Hepatocyte (in vitro differentiated cells): ENCODE results near the gene KCNK13. TPM values are rescaled to one million over a fixed set of nuclear protein-coding genes. Genes with fewer than 3 reads are reported as not detected.

Experiments
- DNase-seq: peaks from one replicate; pipeline ENCODE4 v3.0.0-alpha.2; 2016; ENCODE audit warnings: low spot score
- H2AFZ ChIP-seq: fragments of 200-600 bp; sonication (generic); 2 replicates; pipeline ENCODE4 v1.6.0; 2016; ENCODE audit warnings: antibody characterized with exemption, mild to moderate bottlenecking
- H3K27ac ChIP-seq: fragments of 200-600 bp; sonication (generic); 2 replicates; pipeline ENCODE4 v1.5.1; 2016; ENCODE audit warnings: mild to moderate bottlenecking
- H3K27me3 ChIP-seq: fragments of 200-600 bp; sonication (generic); 2 replicates; pipeline ENCODE4 v1.6.1; 2016
- H3K36me3 ChIP-seq: fragments of 200-600 bp; sonication (generic); replicated peaks from 2 replicates; pipeline ENCODE4 v1.5.1; 2016; ENCODE audit warnings: low read depth; ENCODE audit not compliant: insufficient read depth
- H3K4me1 ChIP-seq: fragments of 200-600 bp; sonication (generic); 2 replicates; pipeline ENCODE4 v1.5.1; 2016; ENCODE audit warnings: mild to moderate bottlenecking, moderate library complexity; ENCODE audit not compliant: insufficient read depth
- H3K4me2 ChIP-seq: fragments of 200-600 bp; sonication (generic); 2 replicates; pipeline ENCODE4 v1.6.0; 2016
- H3K4me3 ChIP-seq: fragments of 200-600 bp; sonication (generic); 2 replicates; pipeline ENCODE4 v1.5.1; 2016; ENCODE audit warnings: mild to moderate bottlenecking
- H3K79me2 ChIP-seq: fragments of 200-600 bp; sonication (generic); 2 replicates; pipeline ENCODE4 v1.6.0; 2017; ENCODE audit warnings: mild to moderate bottlenecking
- H3K9me2 ChIP-seq: fragments of 200-600 bp; sonication (generic); replicated peaks from 2 replicates; pipeline ENCODE4 v1.6.0; 2017; ENCODE audit warnings: mild to moderate bottlenecking; ENCODE audit not compliant: insufficient read depth
- H3K9me3 ChIP-seq: fragments of 200-600 bp; sonication (generic); 2 replicates; pipeline ENCODE4 v1.5.1; 2016; ENCODE audit warnings: low read depth, mild to moderate bottlenecking
- H4K20me1 ChIP-seq: fragments of 200-600 bp; sonication (generic); 2 replicates; pipeline ENCODE4 v1.6.0; 2016; ENCODE audit warnings: mild to moderate bottlenecking; ENCODE audit not compliant: insufficient read depth, poor library complexity, severe bottlenecking
- CTCF ChIP-seq: fragments of 200-600 bp; sonication (generic); IDR thresholded peaks from 2 replicates; pipeline ENCODE4 v1.5.1; 2016; ENCODE audit warnings: antibody characterized with exemption, mild to moderate bottlenecking; ENCODE audit not compliant: poor library complexity
- EZH2 ChIP-seq: fragments of 200-600 bp; sonication (generic); IDR thresholded peaks from 2 replicates; pipeline ENCODE4 v1.6.1; 2016; ENCODE audit warnings: antibody characterized with exemption, mild to moderate bottlenecking, borderline replicate concordance
- EZH2phosphoT487 ChIP-seq: fragments of 200-600 bp; sonication (generic); IDR thresholded peaks from one replicate; pipeline ENCODE4 v1.6.1; 2018; ENCODE audit warnings: antibody characterized with exemption, mild to moderate bottlenecking, low read depth, moderate library complexity; ENCODE audit not compliant: unreplicated experiment, severe bottlenecking
- WGBS: methylation state at CpG from one replicate; pipeline ENCODE4 v1.1.6; 2016; ENCODE audit warnings: low lambda C conversion rate; ENCODE audit errors: missing lambda C conversion rate; 5-methylcytosine and 5-hydroxymethylcytosine counted together
- polyA plus RNA-seq: library from polyadenylated mRNA; unstranded; fragments of >200 nt; fragmentation: Nextera tagmentation; extraction: Ambion mirVana; gene quantifications from 2 replicates; pipeline ENCODE4 v1.2.1, GENCODE V29; 2016
- total RNA-seq: library from RNA; depleted of rRNA; stranded (reverse); fragments of >200 nt; gene quantifications from 2 replicates; pipeline ENCODE4 v1.2.3, GENCODE V29; 2014

The KCNK13 gene
- total and polyA plus RNA-seq, 2 experiments from 2014 or later: 0.15 to 0.47 TPM

- no peak overlapping the region for H2AFZ ChIP-seq
- H3K27me3 ChIP-seq: no peaks in the 10 kb centered on the region
- TF ChIP-seq EZH2phosphoT487 (no peak), CTCF (no peak), EZH2 (no peak)
- DNase-seq: no peak
- no peaks in the 10 kb centered on the region for H3K9me2 ChIP-seq
- H3K79me2 ChIP-seq: no peaks in the 10 kb centered on the region
- no peaks in the 10 kb centered on the region for H3K9me3 ChIP-seq
- no peak overlapping the region for H3K27ac ChIP-seq
- H4K20me1 ChIP-seq: no peaks in the 10 kb centered on the region
- WGBS: 75% methylated on average over 4 of the region's 4 CpGs
- H3K4me3 ChIP-seq: no peak overlapping the region
- H3K4me2 ChIP-seq: no peak overlapping the region
- no peaks in the 10 kb centered on the region for H3K4me1 ChIP-seq
- no peaks in the 10 kb centered on the region for H3K36me3 ChIP-seq
These were observed 76.0 kb downstream of the KCNK13 start for GRCh38 chr14:90137807-90138206.

- H3K9me2 ChIP-seq: no peaks in the 10 kb centered on the region
- no peak overlapping the region for H2AFZ ChIP-seq
- H3K79me2 ChIP-seq: no peaks in the 10 kb centered on the region
- no peak for TF ChIP-seq CTCF
- no peak for TF ChIP-seq EZH2
- TF ChIP-seq EZH2phosphoT487: no peak
- 87% methylated on average over 5 of the region's 6 CpGs for WGBS
- H3K4me3 ChIP-seq: no peak overlapping the region
- H3K9me3 ChIP-seq: no peaks in the 10 kb centered on the region
- no peaks in the 10 kb centered on the region for H3K27me3 ChIP-seq
- no peak for DNase-seq
- no peaks in the 10 kb centered on the region for H3K4me1 ChIP-seq
- no peak overlapping the region for H3K4me2 ChIP-seq
- H3K36me3 ChIP-seq: no peaks in the 10 kb centered on the region
- no peaks in the 10 kb centered on the region for H4K20me1 ChIP-seq
- H3K27ac ChIP-seq: no peak overlapping the region
These were observed 77.4 kb downstream of the KCNK13 start for GRCh38 chr14:90139199-90139598.

- TF ChIP-seq EZH2: no peak
- no peak for TF ChIP-seq EZH2phosphoT487
- TF ChIP-seq CTCF: no peak
- H3K79me2 ChIP-seq: no peaks in the 10 kb centered on the region
- H3K36me3 ChIP-seq: no peaks in the 10 kb centered on the region
- no peak overlapping the region for H2AFZ ChIP-seq
- no peak for DNase-seq
- H3K9me3 ChIP-seq: no peaks in the 10 kb centered on the region
- H3K27ac ChIP-seq: no peak overlapping the region
- H4K20me1 ChIP-seq: no peaks in the 10 kb centered on the region
- H3K4me2 ChIP-seq: no peak overlapping the region
- H3K9me2 ChIP-seq: no peaks in the 10 kb centered on the region
- H3K4me3 ChIP-seq: no peak overlapping the region
- H3K4me1 ChIP-seq: no peaks in the 10 kb centered on the region
- no peaks in the 10 kb centered on the region for H3K27me3 ChIP-seq
- WGBS: 63% methylated on average over 12 of the region's 12 CpGs
These were observed 78.6 kb downstream of the KCNK13 start for GRCh38 chr14:90140298-90140955.
